HFFc6 (cell line): ENCODE results near the gene PACS2. TPM values are rescaled to one million over a fixed set of nuclear protein-coding genes. Genes with fewer than 3 reads are reported as not detected.

Experiments
- DNase-seq: peaks from one replicate; pipeline ENCODE4 v3.0.0-alpha.2; 2018
- H3K27ac Mint-ChIP-seq: 2 replicates; pipeline ENCODE4 v1.8.0; 2020; ENCODE audit warnings: mild to moderate bottlenecking, mixed read lengths
- H3K27me3 Mint-ChIP-seq: 2 replicates; pipeline ENCODE4 v1.8.0; 2021; ENCODE audit warnings: mild to moderate bottlenecking, moderate library complexity, mixed read lengths; ENCODE audit not compliant: insufficient read depth
- H3K36me3 Mint-ChIP-seq: 2 replicates; pipeline ENCODE4 v1.8.0; 2021; ENCODE audit warnings: low read depth, mixed read lengths
- H3K4me1 Mint-ChIP-seq: 2 replicates; pipeline ENCODE4 v1.8.0; 2020; ENCODE audit warnings: low read depth, mixed read lengths
- H3K4me3 Mint-ChIP-seq: 2 replicates; pipeline ENCODE4 v1.8.0; 2020; ENCODE audit warnings: mild to moderate bottlenecking, moderate library complexity, mixed read lengths
- H3K9me3 Mint-ChIP-seq: 2 replicates; pipeline ENCODE4 v1.8.0; 2020; ENCODE audit warnings: mild to moderate bottlenecking, mixed read lengths
- total RNA-seq, 6 experiments: library from RNA; stranded (reverse); fragmentation: NEBNext Ultra II Directional; extraction: Animal tissue kit (Norgen Biotek cat#: 25700); gene quantifications; 2 replicates in 1 of 6; 3 replicates in 5 of 6; pipeline ENCODE4 v1.2.3, GENCODE V29; 2021
- TF ChIP-seq, protein P1 (sequence below): fragments of 200-600 bp; sonication (generic); IDR thresholded peaks from 2 replicates; pipeline ENCODE4 v1.5.0; 2021; ENCODE audit warnings: antibody characterized with exemption, mild to moderate bottlenecking

PACS2 gene
- total RNA-seq, 6 experiments from 2014 or later, result 33.5 to 38.5 (median 35.2) TPM

DNA sequence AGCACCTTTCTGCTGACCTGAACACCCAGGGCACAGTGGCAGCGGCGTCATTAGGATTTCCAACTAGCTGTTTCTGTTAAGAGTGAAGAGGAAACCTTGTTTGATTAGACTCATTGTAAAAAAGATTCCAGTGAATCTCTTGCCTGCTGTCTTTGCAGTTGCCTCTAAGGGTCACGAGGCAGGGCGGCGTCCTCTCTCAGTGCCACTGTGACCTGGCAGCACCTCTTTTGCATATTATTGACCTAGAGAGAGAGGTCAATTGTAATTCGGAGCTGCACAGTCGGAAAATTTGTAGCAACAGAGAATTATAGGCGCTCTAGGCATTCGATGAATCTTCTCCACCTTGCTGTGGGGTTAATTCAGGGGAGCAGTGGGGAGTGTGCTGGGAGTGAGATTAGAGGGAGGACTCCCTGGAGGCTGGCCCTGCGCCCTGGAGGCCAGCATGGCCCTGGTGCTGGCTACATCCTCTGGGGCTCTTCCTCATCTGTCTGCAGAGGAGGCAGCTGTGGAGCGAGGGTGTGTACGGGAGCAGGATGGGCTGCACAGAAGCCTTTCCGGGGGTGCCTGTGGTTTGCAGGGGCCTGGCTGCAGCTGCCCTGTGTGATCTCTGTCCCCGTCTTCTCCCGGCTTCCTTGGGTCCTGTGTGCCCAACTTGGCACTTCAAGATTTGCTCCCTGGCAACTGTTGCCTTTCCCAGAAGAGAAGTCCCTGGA, 14.3 kb downstream of the PACS2 start:
- Mint-ChIP-seq H3K27me3 (no peaks in the 10 kb centered on the region), H3K4me1 (peaks cover 11% of the 10 kb centered on the region), H3K27ac (no peak overlapping the region), H3K36me3 (no peaks in the 10 kb centered on the region), H3K9me3 (no peaks in the 10 kb centered on the region), H3K4me3 (no peak overlapping the region)
- TF ChIP-seq, protein P1, sequence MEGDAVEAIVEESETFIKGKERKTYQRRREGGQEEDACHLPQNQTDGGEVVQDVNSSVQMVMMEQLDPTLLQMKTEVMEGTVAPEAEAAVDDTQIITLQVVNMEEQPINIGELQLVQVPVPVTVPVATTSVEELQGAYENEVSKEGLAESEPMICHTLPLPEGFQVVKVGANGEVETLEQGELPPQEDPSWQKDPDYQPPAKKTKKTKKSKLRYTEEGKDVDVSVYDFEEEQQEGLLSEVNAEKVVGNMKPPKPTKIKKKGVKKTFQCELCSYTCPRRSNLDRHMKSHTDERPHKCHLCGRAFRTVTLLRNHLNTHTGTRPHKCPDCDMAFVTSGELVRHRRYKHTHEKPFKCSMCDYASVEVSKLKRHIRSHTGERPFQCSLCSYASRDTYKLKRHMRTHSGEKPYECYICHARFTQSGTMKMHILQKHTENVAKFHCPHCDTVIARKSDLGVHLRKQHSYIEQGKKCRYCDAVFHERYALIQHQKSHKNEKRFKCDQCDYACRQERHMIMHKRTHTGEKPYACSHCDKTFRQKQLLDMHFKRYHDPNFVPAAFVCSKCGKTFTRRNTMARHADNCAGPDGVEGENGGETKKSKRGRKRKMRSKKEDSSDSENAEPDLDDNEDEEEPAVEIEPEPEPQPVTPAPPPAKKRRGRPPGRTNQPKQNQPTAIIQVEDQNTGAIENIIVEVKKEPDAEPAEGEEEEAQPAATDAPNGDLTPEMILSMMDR, result no peak
- no peak for DNase-seq

DNA sequence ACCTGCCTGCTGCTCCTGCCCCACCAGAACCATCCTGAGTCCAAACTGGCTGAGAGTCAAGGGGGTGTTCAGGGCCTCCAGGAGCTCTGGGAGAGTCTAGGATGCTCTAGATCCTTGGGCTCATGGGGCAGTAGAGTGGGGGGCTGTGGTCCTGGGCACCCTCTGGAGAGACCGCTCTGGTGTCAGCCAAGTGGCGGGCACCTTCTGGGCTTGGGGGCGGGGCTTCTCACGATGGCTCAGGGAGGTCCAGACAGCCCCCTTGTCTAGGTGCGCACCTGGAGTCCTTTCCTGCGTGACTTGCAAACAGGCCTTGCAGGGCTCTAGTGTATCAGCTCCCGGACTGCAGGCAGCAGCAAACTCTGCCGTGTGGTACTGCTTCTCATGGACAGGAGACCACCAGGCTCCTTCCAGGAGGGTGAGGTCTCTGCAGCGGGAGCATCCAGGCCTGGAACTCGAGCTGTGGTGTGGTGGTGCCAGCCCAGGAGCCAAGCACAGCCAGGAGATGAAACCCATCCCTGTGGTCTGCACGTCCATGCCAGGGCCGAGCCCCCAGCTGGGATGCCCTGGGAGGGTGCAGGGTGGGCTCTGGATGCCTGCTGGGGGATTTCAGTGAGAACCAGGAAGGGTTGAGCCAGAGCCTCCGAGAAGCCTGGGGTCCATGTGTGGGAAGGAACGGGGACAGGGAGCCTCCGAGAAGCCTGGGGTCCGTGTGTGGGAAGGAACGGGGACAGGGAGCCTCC, 15.0 kb downstream of the PACS2 start:
- Mint-ChIP-seq H3K4me3 (no peak overlapping the region), H3K4me1 (peaks cover 11% of the 10 kb centered on the region), H3K36me3 (no peaks in the 10 kb centered on the region), H3K27ac (no peak overlapping the region), H3K27me3 (no peaks in the 10 kb centered on the region), H3K9me3 (no peaks in the 10 kb centered on the region)
- DNase-seq, result no peak
- TF ChIP-seq, protein P1, result no peak

DNA sequence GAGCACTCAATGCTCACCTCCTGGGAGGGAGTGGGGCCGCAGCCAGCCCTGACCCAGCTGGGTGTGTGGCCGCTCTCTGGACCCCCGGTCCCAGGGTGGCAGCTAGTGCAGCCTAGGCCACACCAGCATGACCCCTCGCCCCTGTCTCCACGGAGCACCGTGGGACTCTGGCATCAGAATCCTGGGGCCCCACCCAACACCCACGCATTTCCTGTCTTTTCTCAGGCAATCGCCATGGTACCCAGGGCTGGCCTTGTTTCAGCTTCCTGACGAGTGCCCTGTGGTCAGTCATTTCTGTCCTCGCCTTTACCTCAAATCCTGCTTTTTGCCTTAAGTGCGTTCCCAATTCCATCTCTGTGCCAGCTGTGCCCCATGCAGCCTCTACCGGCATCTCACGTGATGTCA, 15.9 kb downstream of the PACS2 start:
- H3K4me3 Mint-ChIP-seq, result peak overlapping the region; percentile 41; the same call in 1 of the 2 replicates
- TF ChIP-seq, protein P1, result no peak
- peak overlapping the region; percentile 26 for H3K27ac Mint-ChIP-seq
- no peaks in the 10 kb centered on the region for H3K36me3 Mint-ChIP-seq
- peak; percentile 25 for DNase-seq
- H3K4me1 Mint-ChIP-seq, result peaks cover 11% of the 10 kb centered on the region
- H3K9me3 Mint-ChIP-seq, result no peaks in the 10 kb centered on the region
- no peaks in the 10 kb centered on the region for H3K27me3 Mint-ChIP-seq

DNA sequence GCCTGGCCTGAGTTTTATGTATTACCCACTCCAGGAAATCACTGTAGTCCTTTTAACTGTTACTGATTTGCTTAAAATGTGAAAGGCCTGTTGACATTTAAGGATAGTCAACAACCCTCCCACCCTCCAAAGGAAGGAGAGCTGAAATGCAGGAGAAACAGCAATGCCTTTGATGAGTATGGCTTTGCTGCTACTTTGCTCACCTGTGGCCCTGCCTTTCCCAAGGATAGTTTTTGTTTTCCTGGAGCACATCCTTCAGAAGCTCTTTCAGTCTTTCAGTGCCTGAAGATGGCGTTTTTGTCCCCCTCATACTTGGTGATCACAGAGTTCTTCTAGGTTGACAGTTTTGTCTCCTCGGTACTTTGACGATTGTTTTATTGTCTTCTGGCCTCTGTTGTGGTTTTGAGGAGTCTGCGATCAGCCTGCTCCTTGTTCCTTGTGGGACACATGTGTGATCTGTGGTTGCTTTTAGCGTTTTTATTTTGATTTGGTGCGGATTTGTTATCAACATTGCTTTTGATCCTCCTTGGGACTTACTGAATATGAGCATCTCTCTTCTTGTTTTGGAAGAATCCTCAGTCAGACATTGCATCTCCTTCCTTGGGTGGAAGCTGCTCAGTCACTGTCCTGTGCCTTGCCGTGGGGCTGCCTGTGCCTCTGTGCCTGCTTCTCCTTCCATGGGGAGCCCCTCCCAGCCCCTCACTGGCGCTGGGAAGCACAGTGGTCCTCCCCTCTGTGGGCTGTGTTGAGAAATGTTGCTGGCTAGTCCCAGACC, 17.2 kb downstream of the PACS2 start:
- no peaks in the 10 kb centered on the region for H3K36me3 Mint-ChIP-seq
- peaks cover 11% of the 10 kb centered on the region for H3K4me1 Mint-ChIP-seq
- H3K27me3 Mint-ChIP-seq, result no peaks in the 10 kb centered on the region
- no peak for DNase-seq
- TF ChIP-seq, protein P1, result no peak
- no peak overlapping the region for H3K4me3 Mint-ChIP-seq
- H3K9me3 Mint-ChIP-seq, result no peaks in the 10 kb centered on the region
- H3K27ac Mint-ChIP-seq, result no peak overlapping the region

DNA sequence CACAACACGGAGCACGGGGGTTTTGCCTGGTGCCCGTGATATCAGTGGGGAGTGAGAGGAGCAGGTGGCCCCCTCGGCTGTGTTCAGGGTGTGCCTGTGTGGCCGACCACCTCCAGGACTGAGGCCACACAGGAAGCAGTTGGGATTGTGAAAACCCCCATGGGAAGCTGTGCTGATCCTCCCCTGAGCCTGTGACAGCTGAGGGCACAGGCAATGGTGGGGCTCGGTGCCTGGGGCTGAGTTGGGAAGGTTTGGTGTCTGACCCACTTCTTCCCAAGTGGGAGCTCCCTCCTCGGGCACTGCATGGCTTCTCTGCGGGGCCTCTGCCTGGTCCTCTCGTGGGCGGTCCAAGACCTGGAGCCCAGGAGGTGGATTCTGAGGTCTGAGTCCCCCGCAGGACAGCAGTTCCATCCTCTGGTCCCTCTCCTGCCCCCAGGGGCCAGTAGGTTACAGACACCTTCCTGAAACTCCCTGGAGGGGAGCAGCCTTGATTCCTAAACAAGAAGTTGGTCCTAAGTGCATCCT, 17.9 kb downstream of the PACS2 start:
- H3K27me3 Mint-ChIP-seq, result no peaks in the 10 kb centered on the region
- no peak overlapping the region for H3K27ac Mint-ChIP-seq
- no peak overlapping the region for H3K4me3 Mint-ChIP-seq
- TF ChIP-seq, protein P1, result no peak
- no peaks in the 10 kb centered on the region for H3K36me3 Mint-ChIP-seq
- no peaks in the 10 kb centered on the region for H3K9me3 Mint-ChIP-seq
- DNase-seq, result no peak
- peaks cover 11% of the 10 kb centered on the region for H3K4me1 Mint-ChIP-seq
